ENCODE data around the gene CSGALNACT2. TPM values are rescaled to one million over a fixed set of nuclear protein-coding genes. Genes with fewer than 3 reads are reported as not detected.

Gene CSGALNACT2
- total RNA-seq, 1 experiment from 2014 or later, result 22.3 TPM

- H3K9me3 ChIP-seq (ENCODE audit: control insufficient read depth, insufficient read depth, low read depth, low read length), result no peaks in the 10 kb centered on the region
- DNase-seq (ENCODE audit: low read depth, low spot score), result no peak
- POLR2A ChIA-PET, result no interaction called here
- no peaks in the 10 kb centered on the region for H3K4me1 ChIP-seq (ENCODE audit: control insufficient read depth, insufficient read depth, low read length)
- no TSS peak for BruUV-seq (replicated peaks)
- intact Hi-C loops (cut with micrococcal nuclease; ENCODE audit: unreplicated experiment), result loop anchor here (1.0 kb wide), 1 partner anchor 18 kb away; no protein-coding TSS in a partner anchor
- no peak overlapping the region for H3K27ac ChIP-seq (ENCODE audit: low read length)
- no peaks in the 10 kb centered on the region for H3K27me3 ChIP-seq (ENCODE audit: control insufficient read depth, insufficient read depth, low read length)
- TF ChIP-seq POLR2AphosphoS5 (IDR thresholded peaks at IDR 0.05; ENCODE audit: low read depth, low read length) (no peak), REST (IDR thresholded peaks at IDR 0.05; ENCODE audit: insufficient read depth in 1 of 2, low read depth in 2 of 2, low read length in 1 of 2) (no peak), TCF7L2 (IDR thresholded peaks at IDR 0.05; ENCODE audit: low read depth, low read length) (no peak), CTCF (IDR thresholded peaks at IDR 0.05) (no peak), SIN3A (IDR thresholded peaks at IDR 0.05; ENCODE audit: borderline replicate concordance, insufficient read depth, low read depth, low read length) (no peak)
- H3K36me3 ChIP-seq (ENCODE audit: control insufficient read depth, insufficient read depth, low read length), result no peaks in the 10 kb centered on the region
- no peak overlapping the region for H3K4me3 ChIP-seq (ENCODE audit: low read depth in 2 of 2, low read length in 2 of 2)
- in situ Hi-C loops (cut with HindIII; ENCODE audit: low pct_unique_long_range_greater_than_20kb, low sequenced_read_pairs), result no loop called here
- no peak for ATAC-seq
- CTCF ChIA-PET, result interaction anchor here (0.6 kb wide), 1 partner anchor 110 kb away, joined by 4 read pairs; no protein-coding TSS in a partner anchor
Observed at GRCh38 chr10:43194859-43195258, 56.6 kb downstream of the CSGALNACT2 start.

GRCh38 chr10:43195557-43195956, 57.3 kb downstream of the CSGALNACT2 start:
- ChIA-PET CTCF (interaction anchor here (0.6 kb wide), 1 partner anchor 109 kb away, joined by 4 read pairs; no protein-coding TSS in a partner anchor), POLR2A (no interaction called here)
- in situ Hi-C loops (cut with HindIII; ENCODE audit: low pct_unique_long_range_greater_than_20kb, low sequenced_read_pairs) (no loop called here), intact Hi-C loops (cut with micrococcal nuclease; ENCODE audit: unreplicated experiment) (loop anchor here (1.0 kb wide), 1 partner anchor 18 kb away; no protein-coding TSS in a partner anchor)
- TSS peak; percentile 67 for BruUV-seq (replicated peaks)
- Histone ChIP-seq H3K4me1 (ENCODE audit: control insufficient read depth, insufficient read depth, low read length) (no peaks in the 10 kb centered on the region), H3K36me3 (ENCODE audit: control insufficient read depth, insufficient read depth, low read length) (no peaks in the 10 kb centered on the region), H3K9me3 (ENCODE audit: control insufficient read depth, insufficient read depth, low read depth, low read length) (no peaks in the 10 kb centered on the region), H3K27me3 (ENCODE audit: control insufficient read depth, insufficient read depth, low read length) (no peaks in the 10 kb centered on the region), H3K4me3 (ENCODE audit: low read depth in 2 of 2, low read length in 2 of 2) (no peak overlapping the region), H3K27ac (ENCODE audit: low read length) (no peak overlapping the region)
- TF ChIP-seq SIN3A (IDR thresholded peaks at IDR 0.05; ENCODE audit: borderline replicate concordance, insufficient read depth, low read depth, low read length) (no peak), TCF7L2 (IDR thresholded peaks at IDR 0.05; ENCODE audit: low read depth, low read length) (no peak), CTCF (IDR thresholded peaks at IDR 0.05) (no peak), REST (IDR thresholded peaks at IDR 0.05; ENCODE audit: insufficient read depth in 1 of 2, low read depth in 2 of 2, low read length in 1 of 2) (no peak), POLR2AphosphoS5 (IDR thresholded peaks at IDR 0.05; ENCODE audit: low read depth, low read length) (no peak)
- ATAC-seq (no peak), DNase-seq (ENCODE audit: low read depth, low spot score) (no peak)

Data from Panc1 (cell line).